IPS-NIHi7 (cell line): Measurements from ENCODE around the gene CNRIP1.

ENCODE experiments used
- DNase-seq: peaks from one replicate; pipeline ENCODE4 v3.0.0; 2012; ENCODE audit warnings: mixed read lengths; ENCODE audit errors: extremely low spot score

CNRIP1 gene

DNA sequence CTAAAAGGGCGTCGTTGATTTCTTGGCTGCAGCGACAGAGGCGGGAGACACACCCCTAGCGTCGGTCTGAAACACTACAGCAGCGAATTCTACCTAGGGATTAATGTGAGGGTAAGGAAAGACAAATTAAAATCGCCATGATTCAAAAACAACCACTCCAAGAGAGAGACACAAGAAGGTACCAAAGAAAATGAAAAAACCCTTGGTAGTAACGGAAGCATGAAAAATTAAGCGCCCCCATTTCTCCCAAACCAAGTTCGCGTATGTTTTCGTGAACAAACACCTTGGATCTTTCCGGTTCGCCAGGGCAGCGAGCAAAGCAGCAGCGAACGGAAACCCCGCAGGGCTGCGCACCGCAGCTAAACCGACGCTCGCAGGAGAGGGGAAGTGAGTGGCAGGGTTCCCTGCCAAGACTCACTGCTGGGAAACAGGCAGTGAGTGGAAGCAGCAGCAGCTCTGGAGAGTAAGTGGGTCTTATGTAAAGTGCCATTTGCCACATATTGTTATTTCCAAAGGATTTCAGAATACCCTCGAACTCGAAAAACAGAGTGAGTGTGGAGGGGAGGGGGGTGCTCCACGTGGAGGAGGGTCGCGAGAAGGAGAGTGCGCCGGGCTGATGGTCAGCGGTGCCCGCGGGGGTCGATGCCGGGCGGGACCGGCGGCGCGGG lies 68.4 kb downstream of the CNRIP1 start:
- DNase-seq, result peak; percentile 68

DNA sequence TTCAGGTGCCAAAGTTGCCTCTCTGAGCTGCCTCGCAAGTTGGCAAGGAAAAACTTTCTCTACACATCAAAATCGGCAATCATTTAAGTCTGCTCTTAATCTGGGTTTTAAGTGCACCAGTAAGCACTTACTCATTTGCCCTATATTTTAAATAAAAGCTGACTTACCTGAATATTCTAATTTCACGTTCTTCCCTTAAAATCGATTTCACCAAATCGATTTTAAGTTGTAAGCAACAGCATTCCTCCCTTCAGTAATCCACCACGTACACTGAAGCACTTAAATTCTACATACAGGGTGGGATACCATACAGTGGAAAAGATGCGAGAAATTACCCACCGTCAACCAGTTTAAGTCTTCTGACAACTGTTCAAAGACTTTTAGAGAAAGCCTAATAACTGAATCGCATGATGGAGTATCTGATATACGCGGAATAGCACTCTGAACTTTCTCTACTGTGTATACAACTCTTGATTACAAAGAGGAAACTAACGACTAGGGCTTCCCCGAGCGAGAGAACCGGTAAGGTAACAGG lies 69.0 kb downstream of the CNRIP1 start:
- DNase-seq, result no peak

DNA sequence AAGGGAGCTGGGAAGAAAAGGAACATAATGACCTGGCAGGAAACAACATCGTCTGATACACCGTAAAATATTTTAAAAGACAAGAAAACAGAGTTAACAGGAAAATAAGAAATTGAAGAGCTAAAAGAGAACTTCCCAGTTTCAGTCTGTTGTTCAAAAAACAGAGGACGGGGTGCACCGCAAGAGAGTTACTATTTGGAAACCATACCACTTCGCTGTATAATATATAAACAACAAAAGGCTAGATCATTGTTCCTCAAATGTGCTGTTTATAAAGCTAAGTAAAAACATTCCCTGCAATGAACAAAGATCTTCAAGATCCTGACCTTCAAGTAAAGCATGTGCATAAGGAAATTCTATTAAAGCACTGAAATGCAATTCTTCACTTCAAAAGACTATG lies 69.6 kb downstream of the CNRIP1 start:
- DNase-seq, result no peak

DNA sequence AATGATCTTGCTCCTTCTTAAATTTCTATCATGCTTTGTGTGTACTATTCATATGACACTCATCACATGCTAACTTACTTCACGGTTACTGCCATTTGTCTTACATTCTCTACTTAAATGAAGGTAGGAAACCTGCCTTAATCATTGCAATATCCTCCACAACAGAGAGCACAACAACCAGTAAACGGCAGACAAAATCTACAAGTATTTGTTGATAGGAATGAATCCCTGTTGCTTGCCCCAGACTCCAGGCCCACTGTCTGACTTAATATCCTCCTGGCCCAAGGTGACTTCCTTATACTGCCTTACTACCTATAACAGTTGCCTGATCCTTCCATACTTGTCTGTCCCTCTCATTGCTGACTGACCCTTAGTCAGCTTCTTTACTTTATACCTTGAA lies 70.9 kb downstream of the CNRIP1 start:
- DNase-seq, result no peak

DNA sequence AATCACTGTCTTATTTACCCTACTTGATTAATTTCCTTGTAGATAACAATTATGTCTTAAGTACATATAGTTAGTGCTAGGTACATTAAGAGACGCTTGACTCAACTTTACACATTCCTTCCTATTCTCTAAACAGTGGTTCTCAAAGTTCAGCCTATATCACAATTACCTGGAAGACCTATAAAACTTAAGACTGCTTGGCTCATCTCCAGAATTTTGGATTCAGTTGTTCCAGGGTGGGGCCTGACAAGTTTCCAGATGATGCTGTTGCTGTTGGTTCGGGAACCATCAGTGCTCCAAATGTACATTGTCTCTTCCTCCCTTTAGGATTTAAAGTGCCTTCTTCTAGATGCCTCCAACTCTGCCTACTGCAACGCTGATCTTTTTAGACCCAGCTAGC lies 71.4 kb downstream of the CNRIP1 start:
- DNase-seq, result no peak

DNA sequence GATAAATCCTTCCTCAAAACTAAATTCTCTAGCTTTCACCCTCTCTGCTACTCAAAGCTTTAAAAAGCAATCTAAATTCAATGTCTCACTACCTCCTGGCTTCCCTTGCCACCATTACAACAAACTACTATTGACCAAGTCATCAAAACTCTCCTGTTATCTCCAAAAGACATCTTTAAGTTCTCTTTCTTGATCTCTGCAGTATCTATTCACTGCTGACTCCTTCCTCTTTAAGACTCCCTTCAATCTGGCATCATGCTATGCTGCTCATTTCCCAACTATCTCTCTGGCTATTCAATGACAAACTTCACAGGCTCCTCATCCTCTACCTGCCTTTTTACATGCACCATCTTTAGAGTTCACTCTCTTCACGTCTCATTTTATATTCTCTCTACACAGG lies 73.4 kb downstream of the CNRIP1 start:
- no peak for DNase-seq

DNA sequence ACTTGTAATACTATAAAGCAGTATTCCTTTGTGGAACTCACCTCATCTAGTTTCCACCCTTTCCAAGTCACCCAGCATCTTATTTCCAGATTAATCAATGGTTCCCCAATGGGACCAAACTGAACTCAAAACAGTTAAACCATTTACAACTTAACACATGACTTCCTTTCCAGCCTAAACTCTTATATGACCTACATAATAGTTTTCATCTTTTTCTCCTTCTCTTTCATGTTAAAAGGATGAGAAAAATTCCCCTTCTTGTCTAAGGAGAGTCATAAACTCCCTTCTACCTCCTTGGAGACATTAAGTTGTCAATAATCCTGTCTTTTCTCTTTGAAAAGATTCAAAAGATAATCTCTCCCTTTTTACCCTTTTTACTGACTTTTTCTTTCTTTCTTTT lies 74.1 kb downstream of the CNRIP1 start:
- DNase-seq, result no peak

DNA sequence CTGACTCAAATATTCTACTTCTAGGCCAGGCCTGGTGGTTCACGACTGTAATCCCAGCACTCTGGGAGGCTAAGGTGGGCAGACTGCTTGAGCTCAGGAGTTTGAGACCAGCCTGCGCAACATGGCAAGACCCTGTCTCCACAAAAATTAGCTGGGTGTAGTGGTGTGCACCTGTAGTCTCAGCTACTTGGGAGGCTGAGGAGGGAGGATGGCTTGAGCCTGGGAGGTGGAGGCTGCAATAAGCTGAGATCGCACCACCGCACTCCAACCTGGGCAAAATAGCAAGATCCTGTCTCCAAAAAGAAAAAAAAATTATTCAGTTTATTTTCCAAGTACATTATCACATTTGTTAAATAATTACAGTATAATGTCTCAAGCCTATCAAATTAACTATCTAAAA lies 74.7 kb downstream of the CNRIP1 start:
- DNase-seq, result no peak

DNA sequence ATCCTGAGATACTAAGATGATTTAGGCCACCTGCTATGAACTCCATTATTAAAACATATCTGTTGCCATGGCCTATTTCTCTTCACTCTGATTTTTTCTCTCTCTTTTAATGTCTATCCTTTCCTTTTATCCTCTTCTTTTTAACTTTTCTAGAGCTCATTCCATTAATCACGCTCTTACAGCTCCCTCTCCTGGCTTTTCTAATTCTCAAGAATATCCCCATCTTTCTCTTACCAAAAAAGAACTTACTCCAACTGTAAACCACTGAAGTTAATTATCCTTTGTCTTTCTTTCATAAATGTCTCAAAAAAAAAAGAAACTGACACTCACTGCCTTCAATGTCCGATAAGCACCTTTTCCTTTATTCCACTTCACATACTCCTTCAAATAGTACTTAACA lies 75.3 kb downstream of the CNRIP1 start:
- no peak for DNase-seq
